ENCODE measurements around the gene KDM3A.

- TF ChIP-seq, protein P1, sequence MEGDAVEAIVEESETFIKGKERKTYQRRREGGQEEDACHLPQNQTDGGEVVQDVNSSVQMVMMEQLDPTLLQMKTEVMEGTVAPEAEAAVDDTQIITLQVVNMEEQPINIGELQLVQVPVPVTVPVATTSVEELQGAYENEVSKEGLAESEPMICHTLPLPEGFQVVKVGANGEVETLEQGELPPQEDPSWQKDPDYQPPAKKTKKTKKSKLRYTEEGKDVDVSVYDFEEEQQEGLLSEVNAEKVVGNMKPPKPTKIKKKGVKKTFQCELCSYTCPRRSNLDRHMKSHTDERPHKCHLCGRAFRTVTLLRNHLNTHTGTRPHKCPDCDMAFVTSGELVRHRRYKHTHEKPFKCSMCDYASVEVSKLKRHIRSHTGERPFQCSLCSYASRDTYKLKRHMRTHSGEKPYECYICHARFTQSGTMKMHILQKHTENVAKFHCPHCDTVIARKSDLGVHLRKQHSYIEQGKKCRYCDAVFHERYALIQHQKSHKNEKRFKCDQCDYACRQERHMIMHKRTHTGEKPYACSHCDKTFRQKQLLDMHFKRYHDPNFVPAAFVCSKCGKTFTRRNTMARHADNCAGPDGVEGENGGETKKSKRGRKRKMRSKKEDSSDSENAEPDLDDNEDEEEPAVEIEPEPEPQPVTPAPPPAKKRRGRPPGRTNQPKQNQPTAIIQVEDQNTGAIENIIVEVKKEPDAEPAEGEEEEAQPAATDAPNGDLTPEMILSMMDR (IDR thresholded peaks at IDR 0.05) = no peak
- TF ChIP-seq POLR2A (IDR thresholded peaks at IDR 0.05) = no peak
Measured at GRCh38 chr2:86476092-86476491, 34.9 kb downstream of the KDM3A start.
